H9 (cell line): ENCODE data around the gene ARHGEF7. TPM values are rescaled to one million over a fixed set of nuclear protein-coding genes. Genes with fewer than 3 reads are reported as not detected.
"Not testable (repeated sequence)": the region's sequence is repeated elsewhere in the genome, so short reads cannot be mapped to it uniquely, and the experiment has no call there.

ENCODE experiments used
- DNase-seq: peaks from one replicate; pipeline ENCODE4 v3.0.0-alpha.2; 2017
- H2AFZ ChIP-seq: one replicate; pipeline ENCODE4 v1.6.1; 2013; ENCODE audit warnings: mild to moderate bottlenecking, low read length, control low read depth, moderate library complexity
- H2AK5ac ChIP-seq: 2 replicates; pipeline ENCODE4 v1.6.1; 2013; ENCODE audit warnings: low read length, control low read depth, mixed read lengths; ENCODE audit not compliant: insufficient read length
- H2BK120ac ChIP-seq: one replicate; pipeline ENCODE4 v1.6.1; 2013; ENCODE audit warnings: low read depth, mild to moderate bottlenecking, low read length, control low read depth, inconsistent platforms; ENCODE audit not compliant: poor library complexity, severe bottlenecking
- H2BK12ac ChIP-seq: 2 replicates; pipeline ENCODE4 v1.6.1; 2013; ENCODE audit warnings: low read length, control low read depth, mixed read lengths, low read depth; ENCODE audit not compliant: insufficient read length
- H2BK15ac ChIP-seq: 2 replicates; pipeline ENCODE4 v1.6.1; 2013; ENCODE audit warnings: low read depth, low read length, control low read depth
- H2BK20ac ChIP-seq: one replicate; pipeline ENCODE4 v1.6.1; 2013; ENCODE audit warnings: low read depth, mild to moderate bottlenecking, low read length, control low read depth, inconsistent platforms; ENCODE audit not compliant: poor library complexity, severe bottlenecking
- H2BK5ac ChIP-seq: 2 replicates; pipeline ENCODE4 v1.6.1; 2013; ENCODE audit warnings: low read length, control low read depth, mixed read lengths; ENCODE audit not compliant: insufficient read length
- H3K14ac ChIP-seq: 2 replicates; pipeline ENCODE4 v1.6.1; 2013; ENCODE audit warnings: low read length, control low read depth; ENCODE audit not compliant: insufficient read depth
- H3K18ac ChIP-seq: 2 replicates; pipeline ENCODE4 v1.6.1; 2013; ENCODE audit warnings: low read depth, mild to moderate bottlenecking, mixed read lengths, low read length, control low read depth; ENCODE audit not compliant: insufficient read length
- H3K23ac ChIP-seq: 2 replicates; pipeline ENCODE4 v1.6.1; 2013; ENCODE audit warnings: low read length, control low read depth, mixed read lengths, low read depth; ENCODE audit not compliant: insufficient read length
- H3K23me2 ChIP-seq: 2 replicates; pipeline ENCODE4 v1.6.1; 2013; ENCODE audit warnings: low read depth, mild to moderate bottlenecking, mixed read lengths, low read length, control low read depth; ENCODE audit not compliant: insufficient read length, poor library complexity, severe bottlenecking
- H3K27ac ChIP-seq: 2 replicates; pipeline ENCODE4 v1.5.1; 2013; ENCODE audit warnings: low read length, control low read depth, mixed read lengths, low read depth; ENCODE audit not compliant: insufficient read length
- H3K27me3 ChIP-seq: 2 replicates; pipeline ENCODE4 v1.6.1; 2013; ENCODE audit warnings: low read length, control low read depth, inconsistent platforms; ENCODE audit not compliant: insufficient read depth
- H3K4ac ChIP-seq: 2 replicates; pipeline ENCODE4 v1.6.1; 2013; ENCODE audit warnings: low read depth, mild to moderate bottlenecking, control low read depth, inconsistent platforms, low read length, moderate library complexity
- H3K4me1 ChIP-seq: 2 replicates; pipeline ENCODE4 v1.6.1; 2013; ENCODE audit warnings: low read length, control low read depth, inconsistent platforms; ENCODE audit not compliant: insufficient read depth
- H3K4me2 ChIP-seq: 2 replicates; pipeline ENCODE4 v1.6.1; 2013; ENCODE audit warnings: low read length, control low read depth, mixed read lengths; ENCODE audit not compliant: insufficient read length, insufficient read depth
- H3K56ac ChIP-seq: 2 replicates; pipeline ENCODE4 v1.6.1; 2013; ENCODE audit warnings: low read depth, mild to moderate bottlenecking, mixed read lengths, low read length, control low read depth; ENCODE audit not compliant: insufficient read length
- H3K79me1 ChIP-seq: 2 replicates; pipeline ENCODE4 v1.6.1; 2013; ENCODE audit warnings: low read depth, mild to moderate bottlenecking, moderate library complexity, low read length, control low read depth, inconsistent platforms; ENCODE audit not compliant: insufficient read depth, poor library complexity, severe bottlenecking
- H3K79me2 ChIP-seq: 2 replicates; pipeline ENCODE4 v1.6.1; 2013; ENCODE audit warnings: low read length, control low read depth, inconsistent platforms; ENCODE audit not compliant: insufficient read depth
- H3K9ac ChIP-seq: 2 replicates; pipeline ENCODE4 v1.6.1; 2013; ENCODE audit warnings: low read length, control low read depth, mixed read lengths; ENCODE audit not compliant: insufficient read length; ENCODE audit errors: extremely low read depth
- H3K9me3 ChIP-seq: one replicate; pipeline ENCODE4 v1.6.1; 2013; ENCODE audit warnings: low read depth, low read length, inconsistent platforms; ENCODE audit not compliant: control insufficient read depth
- H3T11ph ChIP-seq: one replicate; pipeline ENCODE4 v1.6.1; 2013; ENCODE audit warnings: mild to moderate bottlenecking, low read length, control low read depth, inconsistent platforms
- H4K20me1 ChIP-seq: one replicate; pipeline ENCODE4 v1.6.1; 2013; ENCODE audit not compliant: control insufficient read depth, insufficient read length, insufficient read depth
- H4K5ac ChIP-seq: 2 replicates; pipeline ENCODE4 v1.6.1; 2013; ENCODE audit warnings: low read depth, mild to moderate bottlenecking, mixed read lengths, low read length, control low read depth; ENCODE audit not compliant: insufficient read length
- H4K8ac ChIP-seq: replicated peaks from 2 replicates; pipeline ENCODE4 v1.6.1; 2013; ENCODE audit warnings: low read length, control low read depth, mixed read lengths, low read depth; ENCODE audit not compliant: insufficient read length
- H4K91ac ChIP-seq: 2 replicates; pipeline ENCODE4 v1.6.1; 2013; ENCODE audit warnings: low read depth, mild to moderate bottlenecking, moderate library complexity, mixed read lengths, low read length, control low read depth; ENCODE audit not compliant: insufficient read length
- H3K27ac Mint-ChIP-seq, 3 experiments: 2 replicates in 2 of 3; 3 replicates in 1 of 3; pipeline ENCODE4 v1.8.0; 2020 to 2021; ENCODE audit warnings: mixed read lengths in 3 of 3, mild to moderate bottlenecking in 1 of 3, moderate library complexity in 1 of 3
- H3K27me3 Mint-ChIP-seq: 2 replicates; pipeline ENCODE4 v1.8.0; 2021; ENCODE audit warnings: low read depth, mild to moderate bottlenecking, moderate library complexity, mixed read lengths
- H3K36me3 Mint-ChIP-seq, 3 experiments: 2 replicates in 2 of 3; 3 replicates in 1 of 3; pipeline ENCODE4 v1.8.0; 2020 to 2021; ENCODE audit warnings: low read depth in 3 of 3, mixed read lengths in 3 of 3; ENCODE audit not compliant: insufficient read depth in 1 of 3
- H3K4me1 Mint-ChIP-seq, 2 experiments: 2 replicates each; pipeline ENCODE4 v1.8.0; 2020; ENCODE audit warnings: mixed read lengths in 2 of 2
- H3K4me3 Mint-ChIP-seq, 2 experiments: 2 replicates in 1 of 2; 3 replicates in 1 of 2; pipeline ENCODE4 v1.8.0; 2020 to 2021; ENCODE audit warnings: mild to moderate bottlenecking in 2 of 2, mixed read lengths in 2 of 2, moderate library complexity in 1 of 2
- H3K9me3 Mint-ChIP-seq, 2 experiments: 2 replicates in 1 of 2; 3 replicates in 1 of 2; pipeline ENCODE4 v1.8.0; 2020; ENCODE audit warnings: mild to moderate bottlenecking in 2 of 2, mixed read lengths in 2 of 2, moderate library complexity in 1 of 2
- CTCF ChIP-seq: fragments of 200-600 bp; sonication (generic); conservative IDR thresholded peaks from 3 replicates; pipeline ENCODE4 v1.8.0; 2021; ENCODE audit warnings: antibody characterized with exemption, mild to moderate bottlenecking
- WGBS: extraction: QIAGEN DNeasy Blood & Tissue Kit; methylation state at CpG from one replicate; pipeline ENCODE4 v1.1.7; 2013; ENCODE audit warnings: missing lambda C conversion rate, low lambda C conversion rate, mixed read lengths; ENCODE audit not compliant: insufficient read length; ENCODE audit errors: extremely low coverage; 5-methylcytosine and 5-hydroxymethylcytosine counted together
- total RNA-seq: library from RNA; stranded (reverse); gene quantifications from 2 replicates; pipeline ENCODE4 v1.2.1, GENCODE V29; 2021

Gene ARHGEF7
- total RNA-seq, 1 experiment from 2014 or later, result 51.9 TPM

- Histone ChIP-seq H4K91ac (no peak overlapping the region), H2BK15ac (no peak overlapping the region), H3T11ph (no peak overlapping the region), H3K9me3 (no peaks in the 10 kb centered on the region), H2BK20ac (no peak overlapping the region), H4K20me1 (no peaks in the 10 kb centered on the region), H3K4me2 (no peak overlapping the region), H3K79me1 (no peaks in the 10 kb centered on the region), H2AFZ (no peak overlapping the region), H3K18ac (no peak overlapping the region), H2AK5ac (no peak overlapping the region), H2BK120ac (no peak overlapping the region), H3K79me2 (no peaks in the 10 kb centered on the region), H4K8ac (no peak overlapping the region), H3K56ac (no peak overlapping the region), H2BK12ac (no peak overlapping the region), H3K27me3 (no peaks in the 10 kb centered on the region), H4K5ac (no peak overlapping the region), H3K27ac (no peak overlapping the region), H3K4me1 (no peaks in the 10 kb centered on the region), H3K23me2 (no peaks in the 10 kb centered on the region), H3K4ac (no peak overlapping the region), H3K9ac (no peak overlapping the region), H2BK5ac (no peak overlapping the region), H3K23ac (no peak overlapping the region), H3K14ac (no peak overlapping the region)
- no peak overlapping the region for H3K4me3 Mint-ChIP-seq
- peaks cover 19 to 33% (median 30%) of the 10 kb centered on the region in 3 experiments for H3K36me3 Mint-ChIP-seq
- no peak for DNase-seq
- no peaks in the 10 kb centered on the region for H3K27me3 Mint-ChIP-seq
- H3K4me1 Mint-ChIP-seq, result no peaks in the 10 kb centered on the region; a peak in 1 of 4 replicates
- no peak for TF ChIP-seq CTCF
- no peaks in the 10 kb centered on the region for H3K9me3 Mint-ChIP-seq
- WGBS, result no CpG with 5 or more reads among the region's 1 CpG
- H3K27ac Mint-ChIP-seq, result no peak overlapping the region
These were observed 141.8 kb downstream of the ARHGEF7 start for GRCh38 chr13:111256946-111257345.

GRCh38 chr13:111257899-111258298, 142.8 kb downstream of the ARHGEF7 start:
- H2BK12ac ChIP-seq, H3K27ac Mint-ChIP-seq, H3K79me2 ChIP-seq, H2BK15ac ChIP-seq, H4K8ac ChIP-seq, H3K23ac ChIP-seq, H3K18ac ChIP-seq, H3K56ac ChIP-seq, H2BK20ac ChIP-seq, H4K91ac ChIP-seq, H3K14ac ChIP-seq, H2AK5ac ChIP-seq, H3K4me1 ChIP-seq, H4K5ac ChIP-seq, H3T11ph ChIP-seq, H2AFZ ChIP-seq, H3K79me1 ChIP-seq, H3K4me1 Mint-ChIP-seq, H3K23me2 ChIP-seq, H3K4me2 ChIP-seq, H2BK120ac ChIP-seq, H3K4ac ChIP-seq, DNase-seq, H3K9me3 ChIP-seq, H3K27me3 ChIP-seq, H3K9ac ChIP-seq, H3K27me3 Mint-ChIP-seq, H4K20me1 ChIP-seq, H2BK5ac ChIP-seq, H3K9me3 Mint-ChIP-seq, H3K27ac ChIP-seq, H3K4me3 Mint-ChIP-seq: not testable (repeated sequence)
- peaks cover 20 to 33% (median 33%) of the 10 kb centered on the region in 3 experiments for H3K36me3 Mint-ChIP-seq
- WGBS, result no CpG with 5 or more reads among the region's 2 CpGs
